ENCODE measurements around the gene HCAR2.
"Not testable (repeated sequence)": the region's sequence is repeated elsewhere in the genome, so short reads cannot be mapped to it uniquely, and the experiment has no call there.

The HCAR2 gene

GRCh38 chr12:122702890-122703611 is at the start of gene HCAR2:
HCAR2 (minus strand) TSS chr12:122703357; CDS start chr12:122703283, 74 bp downstream.
- not testable (repeated sequence) for DNase-seq (ENCODE audit: low read depth in 2 of 2, low spot score in 1 of 2)

- peak; percentile 95 to 99 for DNase-seq (ENCODE audit: low read depth in 2 of 2, low spot score in 1 of 2)
Measured at GRCh38 chr12:122752464-122753318, 49.5 kb upstream of the HCAR2 start, which contains the start of gene DENR. DENR (plus strand) TSS chr12:122752824; CDS start chr12:122753702, 878 bp downstream.

- DNase-seq (ENCODE audit: low read depth in 2 of 2, low spot score in 1 of 2): not testable (repeated sequence)
Measured at GRCh38 chr12:122750781-122751515, 47.8 kb upstream of the HCAR2 start.

GRCh38 chr12:122749569-122750332 is 46.6 kb upstream of the HCAR2 start:
- no peak for DNase-seq (ENCODE audit: low read depth in 2 of 2, low spot score in 1 of 2)

GRCh38 chr12:122747224-122748135 is 44.3 kb upstream of the HCAR2 start:
- DNase-seq (ENCODE audit: low read depth in 2 of 2, low spot score in 1 of 2): no peak

- DNase-seq (ENCODE audit: low read depth in 2 of 2, low spot score in 1 of 2): no peak
Measured at GRCh38 chr12:122743895-122744525, 40.9 kb upstream of the HCAR2 start.

GRCh38 chr12:122740351-122740750 is 37.2 kb upstream of the HCAR2 start:
- no peak for DNase-seq (ENCODE audit: low read depth in 2 of 2, low spot score in 1 of 2)

- no peak for DNase-seq (ENCODE audit: low read depth in 2 of 2, low spot score in 1 of 2)
Measured at GRCh38 chr12:122738571-122738970, 35.4 kb upstream of the HCAR2 start.

- DNase-seq (ENCODE audit: low read depth in 2 of 2, low spot score in 1 of 2): no peak
Measured at GRCh38 chr12:122732611-122733010, 29.5 kb upstream of the HCAR2 start.

GRCh38 chr12:122732170-122732569 is 29.0 kb upstream of the HCAR2 start:
- no peak for DNase-seq (ENCODE audit: low read depth in 2 of 2, low spot score in 1 of 2)

- DNase-seq (ENCODE audit: low read depth in 2 of 2, low spot score in 1 of 2): no peak
Measured at GRCh38 chr12:122730215-122731014, 27.3 kb upstream of the HCAR2 start, which contains the start of gene HCAR1. HCAR1 (minus strand) TSS chr12:122730844; CDS start chr12:122730339, 505 bp downstream.

GRCh38 chr12:122729583-122730214 is 26.5 kb upstream of the HCAR2 start:
- no peak for DNase-seq (ENCODE audit: low read depth in 2 of 2, low spot score in 1 of 2)

- DNase-seq (ENCODE audit: low read depth in 2 of 2, low spot score in 1 of 2): peak in 1 of 2 donors; percentile 11
Measured at GRCh38 chr12:122726080-122726558, 23.0 kb upstream of the HCAR2 start.

- no peak for DNase-seq (ENCODE audit: low read depth in 2 of 2, low spot score in 1 of 2)
Measured at GRCh38 chr12:122725452-122726079, 22.4 kb upstream of the HCAR2 start.

GRCh38 chr12:122724641-122725243 is 21.6 kb upstream of the HCAR2 start:
- no peak for DNase-seq (ENCODE audit: low read depth in 2 of 2, low spot score in 1 of 2)

GRCh38 chr12:122722387-122722786 is 19.2 kb upstream of the HCAR2 start:
- DNase-seq (ENCODE audit: low read depth in 2 of 2, low spot score in 1 of 2): no peak
